ENCODE data around the gene LRBA. TPM values are rescaled to one million over a fixed set of nuclear protein-coding genes. Genes with fewer than 3 reads are reported as not detected.

Gene LRBA
- total and polyA plus RNA-seq, 2 donors (not counting 3 experiments of a cell fraction or from before 2014, with no cell fraction given) = 18.0 to 35.1 TPM

- intact Hi-C loops (cut with micrococcal nuclease) = no loop called here
- ChIA-PET CTCF (interaction anchor here (1.3 to 2.8 kb wide), 5 partner anchors 10 to 106 kb away, joined by 3 to 12 read pairs (median 10); no protein-coding TSS in a partner anchor), POLR2A (interaction anchor here (0.5 kb wide), 1 partner anchor 523 kb away, joined by 5 read pairs; no protein-coding TSS in a partner anchor)
- DNase-seq (ENCODE audit: low read depth, low spot score) (peak; percentile 51), FAIRE-seq (peak; percentile 53)
- no peak overlapping the region for H3K9ac ChIP-seq (replicated peaks; ENCODE audit: extremely low read depth, insufficient read depth, low read length)
- no peak overlapping the region for H3K27ac ChIP-seq (ENCODE audit: insufficient read depth, low read depth, low read length)
- peak overlapping the region; percentile 70 for H3K4me2 ChIP-seq (ENCODE audit: insufficient read depth, low read length)
- peaks cover 13% of the 10 kb centered on the region for H3K79me2 ChIP-seq (ENCODE audit: control insufficient read depth, insufficient read depth, low read length)
- H3K9me1 ChIP-seq (replicated peaks; ENCODE audit: control insufficient read depth, extremely low read depth, insufficient read depth, low read length) = no peaks in the 10 kb centered on the region
- no peak overlapping the region for H2AFZ ChIP-seq (ENCODE audit: low read depth, low read length)
- BruUV-seq (replicated peaks) = no TSS peak
- no peaks in the 10 kb centered on the region for H3K36me3 ChIP-seq (ENCODE audit: control insufficient read depth in 2 of 2, extremely low read depth in 1 of 2, insufficient read depth in 2 of 2, low read length in 2 of 2)
- H3K4me1 ChIP-seq (ENCODE audit: control insufficient read depth, extremely low read depth, insufficient read depth, low read length) = peaks cover 7% of the 10 kb centered on the region
- H3K9me3 ChIP-seq (replicated peaks; ENCODE audit: control insufficient read depth, insufficient read depth, low read length) = no peaks in the 10 kb centered on the region
- no peak overlapping the region for H3K4me3 ChIP-seq (replicated peaks in 1 of 3; ENCODE audit: insufficient read depth in 1 of 3, low read depth in 1 of 3, low read length in 3 of 3)
- H3K27me3 ChIP-seq (ENCODE audit: control insufficient read depth in 2 of 2, insufficient read depth in 2 of 2, low read length in 2 of 2) = no peaks in the 10 kb centered on the region
- dilution Hi-C loops (cut with MboI; ENCODE audit: extremely low pct_ligation_motif_present, low sequenced_read_pairs) = no loop called here
- no peaks in the 10 kb centered on the region for H4K20me1 ChIP-seq (replicated peaks; ENCODE audit: control insufficient read depth, extremely low read depth, insufficient read depth, low read length)
- no peak for TF ChIP-seq POLR2AphosphoS5 (IDR thresholded peaks at IDR 0.05; ENCODE audit: insufficient read depth, low read depth, low read length)
- no peak for TF ChIP-seq MAX (IDR thresholded peaks at IDR 0.05; ENCODE audit: insufficient read depth, insufficient read length)
- TF ChIP-seq CTCF (IDR thresholded peaks at IDR 0.05; ENCODE audit: extremely low read depth in 1 of 2, insufficient read depth in 1 of 2, low read depth in 1 of 2, low read length in 2 of 2) = no peak
- TF ChIP-seq JUN (IDR thresholded peaks at IDR 0.05; ENCODE audit: borderline replicate concordance, insufficient read depth, insufficient read length, low read depth) = no peak
- TF ChIP-seq EZH2 (IDR thresholded peaks at IDR 0.05; ENCODE audit: borderline replicate concordance, low read depth, low read length, severe bottlenecking) = no peak
- no peak for TF ChIP-seq GATA2 (IDR thresholded peaks at IDR 0.05; ENCODE audit: insufficient read depth, insufficient read length, low read depth, low read length)
- no peak for TF ChIP-seq POLR2A (IDR thresholded peaks at IDR 0.05; ENCODE audit: low read depth, low read length)
- TF ChIP-seq FOS (IDR thresholded peaks at IDR 0.05; ENCODE audit: borderline replicate concordance, insufficient read depth, low read length) = no peak
- no peak for TF ChIP-seq MYC (IDR thresholded peaks at IDR 0.05; ENCODE audit: low read depth, low read length)
Measured at GRCh38 chr4:150972592-150972991, 42.5 kb downstream of the LRBA start.
